Right lobe of liver (tissue), 6 donors: ENCODE results near the gene STK31. TPM values are rescaled to one million over a fixed set of nuclear protein-coding genes. Genes with fewer than 3 reads are reported as not detected.
"Not testable (repeated sequence)": the region's sequence is repeated elsewhere in the genome, so short reads cannot be mapped to it uniquely, and the experiment has no call there.

Experiments
- ATAC-seq, 4 donors: fragments of 200-7000 bp; cut with Tn5 transposase; one replicate each; pipeline ENCODE4 v1.9.1; 2020; ENCODE audit warnings: mild to moderate bottlenecking in 4 of 4, moderate library complexity in 4 of 4
- DNase-seq, 3 donors: peaks; one replicate each; pipeline ENCODE4 v3.0.0-alpha.2; 2020
- H3K27ac ChIP-seq, 3 donors: fragments of 200-600 bp; one replicate each; pipeline ENCODE4 v1.8.0; 2022
- H3K27me3 ChIP-seq, 2 donors: fragments of 200-600 bp; one replicate each; pipeline ENCODE4 v1.8.0; 2022
- H3K36me3 ChIP-seq, 4 donors: fragments of 200-600 bp; sonication (generic) in 1 of 4; one replicate each; pipeline versions ENCODE4 v1.5.1 to v1.8.0; 2017 to 2022; ENCODE audit warnings: control low read depth in 1 of 4
- H3K4me1 ChIP-seq, 4 donors: fragments of 200-600 bp; sonication (generic) in 1 of 4; one replicate each; pipeline versions ENCODE4 v1.5.1 to v1.8.0; 2017 to 2022; ENCODE audit warnings: control low read depth in 1 of 4
- H3K4me3 ChIP-seq, 3 donors: fragments of 200-600 bp; one replicate each; pipeline ENCODE4 v1.8.0; 2022
- H3K9me3 ChIP-seq, 4 donors: fragments of 200-600 bp; sonication (generic) in 1 of 4; one replicate each; pipeline versions ENCODE4 v1.5.1 to v1.8.0; 2017 to 2022; ENCODE audit warnings: control low read depth in 1 of 4
- POLR2A ChIP-seq: fragments of 450-650 bp; IDR thresholded peaks from one replicate; pipeline ENCODE4 v1.6.1; 2017; ENCODE audit warnings: antibody characterized with exemption, mild to moderate bottlenecking
- WGBS: methylation state at CpG from one replicate; pipeline ENCODE4 v1.1.6; 2018; ENCODE audit warnings: low coverage, low lambda C conversion rate; ENCODE audit not compliant: insufficient coverage; ENCODE audit errors: missing lambda C conversion rate; 5-methylcytosine and 5-hydroxymethylcytosine counted together
- intact Hi-C, 2 donors: fragments of 100-400 bp; cut with DNase I; formaldehyde crosslinking; loops; one replicate each; pipeline versions ENCODE4 v1.11.2 to v1.14.1; 2022
- total RNA-seq, 6 experiments: library from RNA; depleted of rRNA in 2 of 6; stranded (reverse); fragments of >200 nt in 2 of 6; fragmentation: NEBNext Ultra II Directional in 3 of 6; extraction: Animal tissue kit (Norgen Biotek cat#: 25700) in 3 of 6; gene quantifications; one replicate each; pipeline versions ENCODE4 v1.1.0 to v1.2.4, GENCODE V29; 2016 to 2023
- TF ChIP-seq, protein P1 (sequence below), 4 donors: fragments of 200-600 bp in 3 of 4; fragments of 450-650 bp in 1 of 4; IDR thresholded peaks; one replicate each; pipeline versions ENCODE4 v1.5.1 to v1.8.0; 2016 to 2022; ENCODE audit warnings: antibody characterized with exemption in 4 of 4, mild to moderate bottlenecking in 2 of 4
- donor health status: DM: no; HTN: yes; CAD: no.
- donor health status: DM: no; HTN: no; CAD: no.
- donor health status: DM: no; HTN: no; CAD: no.
- donor health status: DM: no; HTN: yes; CAD: no.
- donor health status: DM: no; HTN: yes; CAD: no.

Gene STK31
- total RNA-seq, 6 experiments from 2014 or later: 0.13 to 0.62 (median 0.32) TPM; not detected in 1

DNA sequence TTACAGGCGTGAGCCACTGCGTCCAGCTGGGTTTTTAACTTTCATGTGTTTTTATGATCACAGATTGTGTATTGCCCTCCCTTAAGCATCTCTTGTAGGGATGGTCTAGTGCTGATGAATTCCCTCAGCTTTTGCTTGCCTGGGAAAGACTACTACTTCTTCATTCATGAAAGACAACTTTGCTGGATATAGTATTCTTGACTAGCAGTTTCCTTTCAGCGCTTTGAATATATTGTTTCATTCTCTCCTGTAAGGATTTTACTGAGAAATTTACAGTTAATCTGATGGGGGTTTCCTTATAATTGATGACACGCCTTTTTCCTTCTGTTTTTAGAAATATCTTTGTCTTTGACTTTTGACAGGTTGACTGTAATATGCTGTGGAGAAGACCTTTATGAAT lies 33.2 kb downstream of the STK31 start:
- peaks cover 0 to 4% (median 0%) of the 10 kb centered on the region in 4 donors for H3K9me3 ChIP-seq
- H3K27me3 ChIP-seq: no peaks in the 10 kb centered on the region
- H3K4me1 ChIP-seq: no peaks in the 10 kb centered on the region
- TF ChIP-seq, protein P1, sequence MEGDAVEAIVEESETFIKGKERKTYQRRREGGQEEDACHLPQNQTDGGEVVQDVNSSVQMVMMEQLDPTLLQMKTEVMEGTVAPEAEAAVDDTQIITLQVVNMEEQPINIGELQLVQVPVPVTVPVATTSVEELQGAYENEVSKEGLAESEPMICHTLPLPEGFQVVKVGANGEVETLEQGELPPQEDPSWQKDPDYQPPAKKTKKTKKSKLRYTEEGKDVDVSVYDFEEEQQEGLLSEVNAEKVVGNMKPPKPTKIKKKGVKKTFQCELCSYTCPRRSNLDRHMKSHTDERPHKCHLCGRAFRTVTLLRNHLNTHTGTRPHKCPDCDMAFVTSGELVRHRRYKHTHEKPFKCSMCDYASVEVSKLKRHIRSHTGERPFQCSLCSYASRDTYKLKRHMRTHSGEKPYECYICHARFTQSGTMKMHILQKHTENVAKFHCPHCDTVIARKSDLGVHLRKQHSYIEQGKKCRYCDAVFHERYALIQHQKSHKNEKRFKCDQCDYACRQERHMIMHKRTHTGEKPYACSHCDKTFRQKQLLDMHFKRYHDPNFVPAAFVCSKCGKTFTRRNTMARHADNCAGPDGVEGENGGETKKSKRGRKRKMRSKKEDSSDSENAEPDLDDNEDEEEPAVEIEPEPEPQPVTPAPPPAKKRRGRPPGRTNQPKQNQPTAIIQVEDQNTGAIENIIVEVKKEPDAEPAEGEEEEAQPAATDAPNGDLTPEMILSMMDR (IDR thresholded peaks at IDR 0.05): no peak
- TF ChIP-seq POLR2A: no peak
- intact Hi-C loops: no loop called here
- no peak overlapping the region for H3K27ac ChIP-seq
- no peak overlapping the region for H3K4me3 ChIP-seq
- ATAC-seq (no peak), DNase-seq (no peak)
- H3K36me3 ChIP-seq: no peaks in the 10 kb centered on the region
- WGBS: 81% methylated on average over 4 of the region's 4 CpGs

DNA sequence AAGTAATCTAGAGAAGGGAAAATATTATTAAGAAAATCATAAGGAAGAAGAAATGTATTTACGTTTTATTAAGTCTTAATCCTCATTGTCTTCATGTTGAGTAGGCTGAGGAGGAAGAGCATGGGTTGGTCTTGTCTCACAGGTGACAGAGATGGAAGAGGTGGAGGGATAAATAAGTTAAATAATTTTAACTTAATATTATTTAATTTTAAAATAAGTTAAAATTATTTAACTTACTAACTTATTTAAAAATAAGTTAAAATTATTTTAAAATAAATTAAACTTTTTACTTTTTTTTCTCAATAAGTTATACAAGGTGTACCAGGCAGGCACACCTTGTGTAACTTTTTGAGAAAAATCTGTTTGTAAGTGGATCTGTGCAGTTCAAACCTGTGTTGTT lies 36.6 kb downstream of the STK31 start:
- Histone ChIP-seq H3K27me3 (no peaks in the 10 kb centered on the region), H3K4me1 (no peaks in the 10 kb centered on the region), H3K27ac (no peak overlapping the region), H3K9me3 (peaks cover 0 to 4% (median 0%) of the 10 kb centered on the region in 4 donors), H3K36me3 (no peaks in the 10 kb centered on the region), H3K4me3 (no peak overlapping the region)
- 62% methylated on average over 1 of the region's 1 CpG for WGBS
- ATAC-seq: no peak
- no peak for DNase-seq
- TF ChIP-seq, protein P1 (IDR thresholded peaks at IDR 0.05): no peak
- no peak for TF ChIP-seq POLR2A
- intact Hi-C loops: no loop called here

DNA sequence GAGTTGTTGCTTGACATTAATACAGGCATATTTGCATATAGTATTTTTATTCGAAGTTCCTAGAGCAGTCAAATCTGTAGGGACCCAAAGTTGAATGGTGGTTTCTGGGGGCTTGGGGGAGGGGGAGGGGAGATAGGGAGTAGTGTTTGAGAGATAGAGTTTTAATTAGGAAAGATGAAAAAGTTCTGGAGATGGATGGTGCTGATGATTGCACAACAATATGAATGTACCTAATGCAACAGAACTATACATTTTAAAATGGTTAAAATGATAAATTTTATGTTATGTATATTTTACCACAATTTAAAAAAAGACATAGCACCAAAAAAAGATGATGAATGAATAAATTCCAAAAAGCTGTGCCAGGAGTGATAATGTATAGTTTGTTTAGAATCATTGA lies 41.8 kb downstream of the STK31 start:
- DNase-seq (no peak), ATAC-seq (no peak)
- H3K4me1 ChIP-seq: no peaks in the 10 kb centered on the region
- no peak overlapping the region for H3K27ac ChIP-seq
- H3K4me3 ChIP-seq: no peak overlapping the region
- H3K27me3 ChIP-seq: no peaks in the 10 kb centered on the region
- WGBS: 58% methylated on average over 1 of the region's 1 CpG
- intact Hi-C loops: no loop called here
- no peaks in the 10 kb centered on the region for H3K9me3 ChIP-seq
- TF ChIP-seq POLR2A: no peak
- TF ChIP-seq, protein P1 (IDR thresholded peaks at IDR 0.05): no peak
- H3K36me3 ChIP-seq: no peaks in the 10 kb centered on the region

DNA sequence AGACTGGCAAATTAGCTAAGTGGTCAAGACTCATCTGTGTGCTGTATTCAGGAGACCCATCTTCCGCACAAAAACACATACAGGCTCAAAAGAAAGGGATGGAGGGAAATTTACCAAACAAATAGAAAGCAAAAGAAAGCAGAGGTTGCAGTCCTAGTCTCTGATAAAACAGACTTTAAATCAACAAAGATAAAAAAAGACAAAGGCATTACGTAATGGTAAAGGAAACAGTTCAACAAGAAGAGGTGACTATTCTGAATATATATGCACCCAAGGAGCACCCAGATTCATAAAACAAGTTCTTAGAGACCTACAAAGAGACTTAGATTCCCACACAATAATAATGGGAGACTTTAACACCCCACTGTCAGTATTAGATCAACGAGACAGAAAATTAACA lies 48.8 kb downstream of the STK31 start:
- H3K27me3 ChIP-seq, H3K4me3 ChIP-seq, H3K36me3 ChIP-seq, DNase-seq, intact Hi-C loops, H3K9me3 ChIP-seq: not testable (repeated sequence)
- peak overlapping the region in 1 of 3 donors; percentile 9 for H3K27ac ChIP-seq
- H3K4me1 ChIP-seq: peaks cover 0 to 13% (median 3%) of the 10 kb centered on the region in 4 donors
- WGBS: 37% methylated on average over 3 of the region's 3 CpGs
- ATAC-seq: peak in 3 of 4 donors; percentile 23 to 55 (median 48)

DNA sequence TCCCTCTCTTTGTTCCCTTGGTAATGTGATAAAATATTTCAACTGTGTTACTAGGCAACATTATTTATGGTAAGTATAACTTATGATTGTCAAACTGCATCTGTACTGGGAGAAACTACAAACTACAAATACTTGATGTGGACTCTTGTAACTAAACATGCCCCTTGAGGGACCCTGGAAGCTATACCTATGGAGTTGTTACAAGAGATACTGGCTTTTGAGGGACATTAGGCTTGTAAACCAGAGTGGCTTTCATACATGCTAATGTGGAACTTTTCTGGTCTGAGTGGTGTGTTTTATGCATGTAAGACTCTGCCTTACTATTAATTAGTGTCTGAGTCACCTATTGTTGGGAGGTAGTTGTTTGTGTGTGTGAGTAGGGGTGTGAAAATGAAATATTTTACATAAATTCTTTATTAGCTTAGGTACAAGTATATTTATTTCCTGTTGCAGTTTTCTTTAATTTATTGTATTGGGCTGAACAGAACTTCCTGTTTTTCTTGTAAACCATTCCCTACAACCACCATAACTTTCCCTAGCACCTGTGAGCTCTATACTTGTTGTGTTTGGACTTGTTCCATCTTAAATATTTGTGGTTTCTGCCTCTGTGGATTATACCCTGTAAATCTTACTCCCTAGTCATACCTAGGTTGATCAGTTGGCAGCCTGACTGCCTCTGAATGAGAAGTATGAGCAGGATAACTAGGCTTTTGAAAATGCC lies 49.8 kb downstream of the STK31 start:
- Histone ChIP-seq H3K27ac (no peak overlapping the region), H3K4me3 (no peak overlapping the region), H3K36me3 (no peaks in the 10 kb centered on the region), H3K4me1 (peaks cover 0 to 13% (median 3%) of the 10 kb centered on the region in 4 donors), H3K27me3 (no peaks in the 10 kb centered on the region), H3K9me3 (no peaks in the 10 kb centered on the region)
- DNase-seq (peak in 1 of 3 donors; percentile 29), ATAC-seq (peak; percentile 95 to 99 (median 96))
- TF ChIP-seq, protein P1 (IDR thresholded peaks at IDR 0.05): no peak
- no peak for TF ChIP-seq POLR2A
- intact Hi-C loops: no loop called here
